DND-41 (cell line): ENCODE measurements around the gene SERPINA4.

ENCODE experiments used
- CTCF ChIP-seq: IDR thresholded peaks from 2 replicates; pipeline ENCODE4 v1.5.1; 2012; ENCODE audit warnings: borderline replicate concordance, low read length, moderate library complexity, mild to moderate bottlenecking; ENCODE audit not compliant: poor library complexity, severe bottlenecking; ENCODE audit errors: extremely low read depth
- EZH2 ChIP-seq: IDR thresholded peaks from 3 replicates; pipeline ENCODE4 v1.6.1; 2012; ENCODE audit warnings: borderline replicate concordance, low read depth, mild to moderate bottlenecking, moderate library complexity, low read length, inconsistent platforms; ENCODE audit not compliant: severe bottlenecking

GRCh38 chr14:94592457-94592856 lies 31.2 kb downstream of the SERPINA4 start:
- TF ChIP-seq CTCF (no peak), EZH2 (no peak)
